HG03045 (cell line): ENCODE results near the gene RGS16.

Experiments
- ATAC-seq: cut with Tn5 transposase; IDR thresholded peaks from one replicate; pipeline ENCODE4 v1.9.1; 2021; ENCODE audit warnings: mild to moderate bottlenecking, moderate library complexity; ENCODE audit not compliant: unreplicated experiment

Gene RGS16

GRCh38 chr1:182587093-182587492, 17.1 kb downstream of the RGS16 start:
- ATAC-seq: no peak

GRCh38 chr1:182586380-182586779, 17.8 kb downstream of the RGS16 start:
- ATAC-seq: no peak

- no peak for ATAC-seq
Measured at GRCh38 chr1:182584746-182585145, 19.4 kb downstream of the RGS16 start.

- no peak for ATAC-seq
Measured at GRCh38 chr1:182580736-182581135, 23.5 kb downstream of the RGS16 start.

- ATAC-seq: no peak
Measured at GRCh38 chr1:182575540-182576149, 28.5 kb downstream of the RGS16 start.

- no peak for ATAC-seq
Measured at GRCh38 chr1:182574156-182574555, 30.0 kb downstream of the RGS16 start.

- no peak for ATAC-seq
Measured at GRCh38 chr1:182570611-182570970, 33.6 kb downstream of the RGS16 start.

GRCh38 chr1:182569939-182570610, 34.1 kb downstream of the RGS16 start:
- ATAC-seq: no peak

- ATAC-seq: no peak
Measured at GRCh38 chr1:182568647-182569284, 35.4 kb downstream of the RGS16 start.

- ATAC-seq: no peak
Measured at GRCh38 chr1:182567629-182568028, 36.6 kb downstream of the RGS16 start.

GRCh38 chr1:182565537-182565936, 38.7 kb downstream of the RGS16 start:
- no peak for ATAC-seq

GRCh38 chr1:182564406-182565004, 39.7 kb downstream of the RGS16 start:
- ATAC-seq: no peak

- no peak for ATAC-seq
Measured at GRCh38 chr1:182563095-182563494, 41.1 kb downstream of the RGS16 start.

- ATAC-seq: no peak
Measured at GRCh38 chr1:182561456-182561855, 42.7 kb downstream of the RGS16 start.

- no peak for ATAC-seq
Measured at GRCh38 chr1:182560392-182560984, 43.7 kb downstream of the RGS16 start.

GRCh38 chr1:182556279-182556678, 47.9 kb downstream of the RGS16 start:
- ATAC-seq: no peak

GRCh38 chr1:182555493-182555892, 48.7 kb downstream of the RGS16 start:
- ATAC-seq: no peak

- ATAC-seq: no peak
Measured at GRCh38 chr1:182552527-182552926, 51.7 kb downstream of the RGS16 start.

GRCh38 chr1:182549811-182550210, 54.4 kb downstream of the RGS16 start:
- ATAC-seq: no peak

- ATAC-seq: no peak
Measured at GRCh38 chr1:182549346-182549745, 54.8 kb downstream of the RGS16 start.
